ENCODE results near the gene DNHD1.

The DNHD1 gene

GRCh38 chr11:6612213-6613041 is 115.3 kb downstream of the DNHD1 start, which contains the start of gene TAF10:
TSS of gene TAF10 (minus strand) at chr11:6612216. CDS start at chr11:6612189, 27 bp downstream.
- peak; percentile 76 to 95 for DNase-seq

- DNase-seq: no peak
These were observed 116.4 kb downstream of the DNHD1 start for GRCh38 chr11:6613496-6613895.

GRCh38 chr11:6614446-6614845 is 117.4 kb downstream of the DNHD1 start:
- no peak for DNase-seq

- no peak for DNase-seq
These were observed 118.0 kb downstream of the DNHD1 start for GRCh38 chr11:6615046-6615445.

- no peak for DNase-seq
These were observed 119.0 kb downstream of the DNHD1 start for GRCh38 chr11:6615882-6616585.

GRCh38 chr11:6616596-6617250 is 119.6 kb downstream of the DNHD1 start:
- DNase-seq: no peak

GRCh38 chr11:6617315-6617781 is 120.3 kb downstream of the DNHD1 start:
- no peak for DNase-seq

- no peak for DNase-seq
These were observed 121.3 kb downstream of the DNHD1 start for GRCh38 chr11:6618117-6619003.

- peak; percentile 81 for DNase-seq
These were observed 122.1 kb downstream of the DNHD1 start, which contains the start of gene TPP1 for GRCh38 chr11:6619004-6619745. TSS of gene TPP1 (minus strand) at chr11:6619422. CDS start at chr11:6619400, 22 bp downstream.

- no peak for DNase-seq
These were observed 123.6 kb downstream of the DNHD1 start for GRCh38 chr11:6620636-6621035.

All from NCI-H187 (cell line).